Activated CD4-positive, alpha-beta T cell treated with anti-CD3 and anti-CD28 coated beads, Interleukin-10, Interleukin-2, amounts not matched to agents 100 ng/mL and 50 ng/mL, durations not matched to agents 16 hours and 8 hours (primary cell): ENCODE data around the gene HOXA1.

ENCODE experiments used
- DNase-seq: peaks from one replicate; pipeline ENCODE4 v3.0.0-alpha.2; 2020

HOXA1 gene

DNA sequence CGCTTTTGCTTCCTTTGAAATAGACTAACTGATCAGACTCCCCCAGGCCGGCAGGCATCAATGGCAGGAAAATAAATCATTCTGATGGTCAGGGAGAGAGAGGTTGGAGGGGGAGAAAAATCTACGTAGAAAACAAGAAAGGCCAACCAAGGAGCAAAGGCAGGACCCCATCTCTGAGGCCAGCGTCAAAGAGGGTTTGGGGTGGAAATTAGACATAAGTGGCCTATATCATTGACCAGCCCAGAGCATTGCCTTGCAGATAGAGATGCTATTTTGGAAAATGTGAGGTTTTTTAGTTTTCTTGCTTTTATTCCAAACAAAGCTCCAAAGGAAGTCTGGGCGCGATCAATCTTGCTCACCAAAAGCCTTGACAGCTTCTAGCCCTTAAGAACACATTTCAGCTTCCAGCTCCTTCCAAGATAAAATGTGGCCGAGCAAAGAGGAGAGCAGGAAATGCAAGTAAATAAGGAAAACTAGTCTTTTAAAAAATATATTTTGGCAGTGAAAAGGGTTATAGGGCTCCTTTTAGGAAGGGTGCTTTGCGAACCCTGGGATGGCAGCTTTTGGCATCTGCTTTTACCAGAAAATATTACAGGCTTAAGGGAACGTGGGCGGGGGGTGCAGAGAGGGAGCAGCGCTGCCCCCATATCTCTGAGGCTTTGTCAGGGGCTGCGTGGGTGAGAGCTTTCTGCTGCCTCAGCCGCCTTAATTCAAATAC, 8.7 kb upstream of the HOXA1 start:
- no peak for DNase-seq

GRCh38 chr7:27103489-27104226, 7.9 kb upstream of the HOXA1 start:
- DNase-seq: no peak

DNA sequence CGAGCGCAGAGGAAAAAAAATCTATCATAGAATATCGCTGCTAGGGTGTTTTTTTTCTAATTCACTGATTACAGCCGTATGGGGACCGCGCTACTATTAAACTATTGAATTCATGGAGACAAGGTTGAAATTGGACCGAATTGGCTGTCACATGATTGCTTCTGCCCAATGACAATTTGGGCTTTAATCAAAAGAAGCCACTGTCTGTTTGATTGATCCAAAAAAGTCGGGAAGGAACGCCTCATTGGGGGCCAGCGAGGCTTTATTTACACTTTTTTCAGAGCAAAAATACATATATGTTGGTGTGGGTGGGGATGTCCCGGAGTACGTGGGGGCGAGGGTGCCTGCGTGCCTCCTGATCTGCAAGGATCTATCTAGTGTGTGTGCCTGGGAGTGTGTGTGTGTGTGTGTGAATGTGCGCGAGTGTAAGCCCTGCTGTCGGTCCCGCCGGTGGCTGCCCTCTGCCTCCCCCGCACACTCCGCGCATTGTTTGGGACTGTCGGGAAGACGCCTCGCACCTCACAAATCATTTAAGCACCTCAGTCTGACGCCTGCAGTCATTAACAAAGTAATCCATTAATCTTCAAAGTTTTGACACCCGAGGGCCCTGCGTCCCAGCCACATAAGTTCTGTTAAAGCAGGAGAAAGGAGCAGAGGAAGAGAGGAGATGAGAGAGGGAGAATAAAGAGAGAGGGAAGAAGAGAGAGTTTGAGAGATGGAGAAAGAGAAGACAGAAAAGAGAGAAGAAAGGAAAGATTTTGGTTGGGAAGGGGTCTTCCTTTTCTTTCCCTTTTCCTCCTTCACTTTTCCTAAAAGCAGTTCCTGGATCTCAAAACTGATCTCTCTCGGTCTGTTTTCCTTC, 7.0 kb upstream of the HOXA1 start, which contains the start of gene HOXA2:
Gene HOXA2, minus strand, starts transcription at position 103 of the 862 bp plus-strand sequence. CDS start 183 bp downstream, outside the sequence.
- no peak for DNase-seq

- DNase-seq: no peak
These were observed 6.3 kb upstream of the HOXA1 start for GRCh38 chr7:27101957-27102580.

GRCh38 chr7:27101171-27101956, 5.6 kb upstream of the HOXA1 start:
- no peak for DNase-seq

DNA sequence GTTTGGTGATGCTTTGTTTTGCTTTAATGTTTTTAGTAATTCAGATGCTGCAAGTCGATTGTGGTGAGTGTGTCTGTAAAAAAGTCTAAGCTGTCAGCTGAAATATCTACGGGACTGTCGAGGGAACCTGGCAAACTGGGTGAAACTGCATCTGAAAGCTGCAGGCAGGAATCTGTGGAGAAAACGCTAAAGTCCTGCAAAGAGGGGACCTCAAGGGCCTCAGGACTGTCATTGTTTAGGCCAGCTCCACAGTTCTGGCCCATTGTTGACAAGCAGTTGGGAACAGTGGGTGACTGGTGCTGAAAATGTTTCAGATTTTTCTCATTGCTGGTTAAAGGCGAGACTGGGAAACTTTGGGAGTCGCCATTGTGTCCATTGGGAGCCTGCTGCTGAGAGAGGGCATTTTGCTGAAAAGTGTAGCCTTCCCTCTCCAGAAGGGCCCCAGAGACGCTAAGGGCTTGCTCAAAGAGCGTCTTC, 4.9 kb upstream of the HOXA1 start:
- DNase-seq: no peak

GRCh38 chr7:27099453-27100370, 3.9 kb upstream of the HOXA1 start:
- no peak for DNase-seq

- DNase-seq: no peak
These were observed 3.0 kb upstream of the HOXA1 start for GRCh38 chr7:27098578-27099451.

DNA sequence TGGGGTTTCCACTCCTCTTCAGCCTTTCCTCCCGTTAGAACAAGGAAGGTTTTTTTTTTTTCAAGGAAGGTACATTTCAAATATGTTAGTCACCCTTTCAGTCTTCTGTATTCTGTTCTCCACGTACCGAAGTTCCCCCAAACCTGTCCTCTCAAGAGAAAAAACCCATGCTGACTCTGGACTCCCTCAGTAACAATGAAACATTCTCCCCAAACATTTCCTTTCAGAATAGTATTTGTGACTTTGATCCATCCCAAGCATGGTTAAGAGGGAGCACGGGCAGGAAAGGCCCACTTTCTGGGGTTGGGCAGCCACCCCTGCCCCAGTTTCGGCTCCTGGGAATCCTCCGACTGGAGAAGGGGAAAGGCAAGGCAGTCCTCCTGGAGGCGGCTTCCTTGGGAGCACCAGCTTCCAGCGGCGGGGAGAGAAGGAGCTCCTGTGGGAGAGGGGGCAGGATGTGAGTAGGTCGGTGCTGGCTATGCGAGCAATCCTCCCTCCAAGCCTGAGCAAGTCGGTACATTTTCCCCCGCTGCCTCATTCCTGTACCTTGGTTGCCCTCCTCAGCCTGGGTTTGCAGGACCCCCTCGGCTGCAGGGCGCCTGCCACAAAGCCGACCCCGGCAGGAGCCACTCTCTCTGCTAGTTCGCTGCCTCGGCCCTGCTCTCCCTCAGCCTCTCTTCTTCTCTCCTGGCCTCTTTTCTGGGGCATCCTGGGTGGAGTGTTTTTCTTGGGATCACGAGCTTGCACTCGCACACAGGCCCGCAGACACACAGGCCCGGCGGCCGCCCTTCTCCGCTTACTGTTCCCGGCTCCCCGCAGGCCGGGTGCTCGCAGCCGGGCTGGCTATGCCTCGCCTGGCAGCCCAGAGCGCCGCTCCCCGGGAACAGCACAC, 2.1 kb upstream of the HOXA1 start:
- no peak for DNase-seq

- DNase-seq: no peak
These were observed 1.1 kb upstream of the HOXA1 start for GRCh38 chr7:27096768-27097514.

DNA sequence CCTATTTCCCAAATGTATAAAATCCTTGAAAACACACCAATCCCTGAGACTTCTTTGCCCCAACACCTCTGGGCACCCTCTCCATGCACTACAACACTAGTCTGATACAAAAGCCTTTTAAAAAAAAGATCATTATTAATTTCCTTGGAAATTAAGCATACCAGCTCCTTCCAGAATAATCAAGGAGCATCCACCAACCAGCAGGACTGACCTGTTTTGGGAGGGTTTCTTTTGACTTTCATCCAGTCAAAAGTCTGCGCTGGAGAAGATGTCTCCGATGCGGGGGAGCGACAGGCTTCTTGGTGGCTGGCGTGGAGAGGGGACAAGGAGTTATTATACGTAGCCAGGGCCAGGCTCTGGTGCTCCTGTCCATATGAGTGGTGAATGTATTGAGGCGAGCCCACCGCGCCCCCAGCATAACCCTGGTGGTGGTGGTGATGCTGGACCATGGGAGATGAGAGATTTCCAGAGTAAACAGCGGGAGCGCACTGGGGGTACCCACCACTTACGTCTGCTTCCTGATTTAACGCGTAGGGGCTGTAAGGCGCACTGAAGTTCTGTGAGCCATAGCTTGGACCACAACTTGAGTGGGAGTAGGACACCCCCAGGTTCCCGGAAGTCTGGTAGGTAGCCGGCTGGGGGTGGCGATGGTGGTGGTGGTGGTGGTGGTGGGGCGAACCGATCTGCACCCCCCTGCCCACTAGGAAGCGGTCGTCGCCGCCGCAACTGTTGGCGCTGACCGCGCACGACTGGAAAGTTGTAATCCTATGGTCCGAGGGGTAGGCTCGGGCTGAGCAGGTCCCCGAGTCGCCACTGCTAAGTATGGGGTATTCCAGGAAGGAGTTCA, 527 bp downstream of the HOXA1 start:
- no peak for DNase-seq

DNA sequence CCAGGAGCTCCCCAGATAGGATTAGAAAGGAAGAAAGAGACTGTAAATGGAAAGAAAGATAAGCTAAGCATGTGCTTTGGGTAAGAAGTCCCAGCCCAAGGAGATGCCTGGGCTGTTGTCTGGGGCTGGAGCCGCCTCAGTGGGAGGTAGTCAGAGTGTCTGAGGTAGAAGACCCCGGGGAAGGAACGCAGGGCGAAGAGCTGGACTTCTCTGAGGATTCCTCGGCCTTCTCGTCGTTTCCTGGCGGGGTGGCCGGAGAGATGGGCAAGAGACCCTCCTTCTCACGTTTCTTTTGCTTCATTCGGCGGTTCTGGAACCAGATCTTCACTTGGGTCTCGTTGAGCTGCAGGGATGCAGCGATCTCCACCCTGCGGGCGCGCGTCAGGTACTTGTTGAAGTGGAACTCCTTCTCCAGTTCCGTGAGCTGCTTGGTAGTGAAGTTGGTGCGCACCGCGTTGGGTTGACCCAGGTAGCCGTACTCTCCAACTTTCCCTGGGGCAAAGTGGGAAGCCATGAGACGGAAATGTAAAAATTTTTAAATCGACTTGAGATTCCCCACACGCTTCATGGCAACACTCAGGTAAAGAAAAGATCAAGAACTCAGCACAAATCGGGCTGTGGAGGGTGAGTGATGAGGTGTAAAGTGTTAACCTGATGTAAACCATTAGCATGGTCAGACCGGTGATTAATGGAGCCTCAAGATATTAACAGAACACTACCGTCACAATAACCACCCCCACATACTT, 1.3 kb downstream of the HOXA1 start:
- DNase-seq: no peak

DNA sequence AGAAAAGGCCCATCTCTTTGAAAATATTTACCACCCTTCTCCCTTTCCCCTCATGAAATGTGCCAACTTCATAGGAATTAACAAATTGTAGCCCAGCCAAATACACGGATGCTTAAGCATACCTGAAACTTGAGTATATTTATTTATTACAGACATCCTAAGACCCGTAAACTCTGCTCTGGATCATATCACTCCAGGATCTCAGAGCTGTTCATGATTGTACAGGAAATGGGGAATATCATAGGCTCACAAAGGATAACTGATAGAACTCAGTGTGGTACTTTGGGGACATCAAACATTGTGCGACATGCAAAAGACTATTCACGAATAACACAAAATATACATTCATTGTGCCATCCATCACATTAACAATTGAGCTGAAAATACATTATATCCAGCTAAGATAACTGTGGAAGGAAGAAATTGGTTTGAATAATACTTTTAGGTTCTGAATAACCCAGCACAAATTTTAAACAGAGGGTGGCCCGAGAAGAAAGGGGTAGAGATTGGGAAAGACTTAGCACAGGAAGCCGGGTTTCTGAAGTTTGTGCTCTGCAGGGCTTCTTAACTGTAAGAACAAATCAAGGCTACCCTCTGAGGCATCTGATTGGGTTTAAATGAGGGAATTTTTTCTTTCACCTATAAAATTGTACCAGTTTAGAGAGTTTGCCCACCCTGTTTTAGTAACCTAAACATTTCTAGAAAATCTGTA, 2.5 kb downstream of the HOXA1 start:
- DNase-seq: no peak

GRCh38 chr7:27092819-27093110, 3.0 kb downstream of the HOXA1 start:
- DNase-seq: no peak

- no peak for DNase-seq
These were observed 3.6 kb downstream of the HOXA1 start for GRCh38 chr7:27091941-27092818.
